Neutrophil (primary cell): ENCODE data around the gene TJP1.

Source experiments
- H3K27ac ChIP-seq: fragments of 200-600 bp; sonication (generic); 2 replicates; pipeline ENCODE4 v1.5.1; 2016; ENCODE audit warnings: mild to moderate bottlenecking, moderate library complexity
- H3K27me3 ChIP-seq: fragments of 200-600 bp; sonication (generic); 2 replicates; pipeline ENCODE4 v1.6.0; 2016; ENCODE audit warnings: mild to moderate bottlenecking
- H3K36me3 ChIP-seq: fragments of 200-600 bp; sonication (generic); 2 replicates; pipeline ENCODE4 v1.5.1; 2017
- H3K4me1 ChIP-seq, 2 experiments: fragments of 200-600 bp in 1 of 2; sonication (generic) in 1 of 2; 1 replicate in 1 of 2; 2 replicates in 1 of 2; pipeline versions ENCODE4 v1.5.1 to v1.6.1; 2013 to 2016; ENCODE audit warnings: low read depth in 1 of 2, low read length in 1 of 2, mild to moderate bottlenecking in 1 of 2, moderate library complexity in 1 of 2; ENCODE audit not compliant: control insufficient read depth in 1 of 2, insufficient read depth in 1 of 2
- H3K4me3 ChIP-seq, 2 experiments: fragments of 200-600 bp in 1 of 2; sonication (generic) in 1 of 2; 1 replicate in 1 of 2; 2 replicates in 1 of 2; pipeline ENCODE4 v1.5.1; 2013 to 2016; ENCODE audit warnings: low read depth in 1 of 2, low read length in 1 of 2, mild to moderate bottlenecking in 1 of 2, moderate library complexity in 1 of 2
- H3K9me3 ChIP-seq: fragments of 200-600 bp; sonication (generic); 2 replicates; pipeline ENCODE4 v1.5.1; 2016
- TF ChIP-seq, protein P1 (sequence below): fragments of 200-600 bp; sonication (generic); IDR thresholded peaks from 2 replicates; pipeline ENCODE4 v1.5.1; 2016; ENCODE audit warnings: antibody characterized with exemption

The TJP1 gene

DNA sequence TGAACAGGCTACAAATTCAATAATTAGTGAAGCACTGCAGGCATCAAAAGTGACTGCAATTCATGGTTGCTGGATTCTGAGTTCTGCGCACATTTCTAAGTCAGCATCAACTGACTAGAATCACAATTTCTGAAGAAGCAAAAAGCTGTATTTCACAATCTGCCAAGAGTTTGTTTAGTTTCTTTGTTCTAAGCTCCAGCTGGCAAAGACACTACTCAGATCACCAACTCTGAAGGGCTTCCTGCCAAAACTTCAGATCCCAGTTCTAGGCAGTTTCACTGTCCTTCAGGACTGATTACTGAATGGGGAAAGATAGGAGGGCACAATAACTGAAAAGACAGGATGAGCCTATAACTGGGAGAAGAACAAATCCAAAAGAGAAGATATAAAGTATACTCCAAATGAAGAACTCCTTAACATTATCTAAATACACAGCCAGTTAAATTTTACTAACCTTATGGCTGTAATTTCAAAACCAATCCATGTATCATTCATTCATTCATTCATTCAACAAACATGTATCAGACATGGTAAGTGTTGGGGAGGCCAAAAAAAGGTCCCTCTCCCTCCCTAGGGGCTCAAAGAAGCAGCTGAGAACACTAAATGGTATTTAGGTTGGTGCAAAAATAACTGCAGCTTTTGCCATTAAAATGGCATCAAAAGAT is 17.1 kb downstream of the TJP1 start:
- TF ChIP-seq, protein P1, sequence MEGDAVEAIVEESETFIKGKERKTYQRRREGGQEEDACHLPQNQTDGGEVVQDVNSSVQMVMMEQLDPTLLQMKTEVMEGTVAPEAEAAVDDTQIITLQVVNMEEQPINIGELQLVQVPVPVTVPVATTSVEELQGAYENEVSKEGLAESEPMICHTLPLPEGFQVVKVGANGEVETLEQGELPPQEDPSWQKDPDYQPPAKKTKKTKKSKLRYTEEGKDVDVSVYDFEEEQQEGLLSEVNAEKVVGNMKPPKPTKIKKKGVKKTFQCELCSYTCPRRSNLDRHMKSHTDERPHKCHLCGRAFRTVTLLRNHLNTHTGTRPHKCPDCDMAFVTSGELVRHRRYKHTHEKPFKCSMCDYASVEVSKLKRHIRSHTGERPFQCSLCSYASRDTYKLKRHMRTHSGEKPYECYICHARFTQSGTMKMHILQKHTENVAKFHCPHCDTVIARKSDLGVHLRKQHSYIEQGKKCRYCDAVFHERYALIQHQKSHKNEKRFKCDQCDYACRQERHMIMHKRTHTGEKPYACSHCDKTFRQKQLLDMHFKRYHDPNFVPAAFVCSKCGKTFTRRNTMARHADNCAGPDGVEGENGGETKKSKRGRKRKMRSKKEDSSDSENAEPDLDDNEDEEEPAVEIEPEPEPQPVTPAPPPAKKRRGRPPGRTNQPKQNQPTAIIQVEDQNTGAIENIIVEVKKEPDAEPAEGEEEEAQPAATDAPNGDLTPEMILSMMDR, result no peak
- no peaks in the 10 kb centered on the region for H3K9me3 ChIP-seq
- no peak overlapping the region for H3K4me3 ChIP-seq
- H3K4me1 ChIP-seq, result no peaks in the 10 kb centered on the region
- no peaks in the 10 kb centered on the region for H3K36me3 ChIP-seq
- H3K27me3 ChIP-seq, result peaks cover 29% of the 10 kb centered on the region
- no peak overlapping the region for H3K27ac ChIP-seq

DNA sequence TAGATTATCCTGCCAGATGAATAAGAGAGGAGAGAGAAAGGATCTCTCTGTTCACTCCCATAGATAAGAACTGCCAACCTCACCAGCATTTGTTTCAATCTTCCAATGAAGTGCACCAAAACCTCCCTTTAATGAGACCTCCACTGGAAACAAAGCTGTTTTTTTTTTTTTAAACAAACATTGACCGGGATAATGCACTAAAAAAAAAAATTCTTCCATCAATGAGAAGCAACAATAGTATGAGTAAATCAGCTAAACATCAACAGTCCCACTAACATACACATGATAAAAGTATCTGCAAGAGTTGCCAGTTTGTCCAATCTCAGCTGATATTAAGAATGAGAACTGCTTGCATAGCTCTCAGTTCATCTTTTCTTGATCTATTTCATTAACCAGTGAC is 19.9 kb downstream of the TJP1 start:
- Histone ChIP-seq H3K9me3 (no peaks in the 10 kb centered on the region), H3K4me1 (no peaks in the 10 kb centered on the region), H3K27me3 (peaks cover 23% of the 10 kb centered on the region), H3K4me3 (no peak overlapping the region), H3K36me3 (no peaks in the 10 kb centered on the region), H3K27ac (no peak overlapping the region)
- TF ChIP-seq, protein P1, result no peak

DNA sequence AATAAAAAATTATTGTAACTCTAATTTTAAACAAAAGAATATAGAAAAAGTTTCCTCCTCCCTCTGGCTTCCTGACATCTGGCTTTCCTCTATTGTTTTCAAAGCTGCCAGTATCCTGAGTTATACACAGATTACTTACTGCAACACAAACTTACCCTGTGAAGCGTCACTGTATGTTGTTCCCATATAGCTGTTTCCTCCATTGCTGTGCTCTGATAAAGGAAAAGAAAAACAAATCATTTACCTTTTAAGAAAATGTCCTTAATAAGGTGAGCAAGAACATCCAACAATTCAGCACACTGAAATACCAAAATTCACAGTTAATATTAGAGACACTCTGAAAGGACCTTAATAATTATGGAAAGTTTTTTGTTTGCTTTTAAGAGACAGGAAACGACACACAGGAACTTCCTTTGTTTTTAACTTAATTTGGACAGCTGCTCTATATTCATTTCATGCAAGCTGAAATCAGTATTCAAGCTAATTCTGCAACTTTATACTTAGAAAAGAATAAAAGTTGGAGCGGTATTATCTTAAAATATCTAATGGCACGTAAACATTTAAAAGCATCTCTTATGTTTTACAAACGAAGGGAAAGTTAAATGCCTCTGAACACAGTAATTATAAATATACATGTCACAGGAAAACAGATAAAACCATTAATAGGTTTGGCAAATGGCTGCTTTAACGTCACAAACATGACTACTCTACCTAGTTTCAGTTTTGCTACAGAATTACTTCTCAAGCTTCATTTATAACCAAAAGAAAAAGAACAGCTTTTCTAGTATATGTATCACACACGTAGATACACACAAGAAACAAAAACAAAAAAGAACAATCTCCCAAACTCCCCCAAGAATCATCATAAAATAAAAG is 21.5 kb downstream of the TJP1 start:
- no peaks in the 10 kb centered on the region for H3K9me3 ChIP-seq
- H3K36me3 ChIP-seq, result no peaks in the 10 kb centered on the region
- no peaks in the 10 kb centered on the region for H3K4me1 ChIP-seq
- no peak overlapping the region for H3K4me3 ChIP-seq
- TF ChIP-seq, protein P1, result no peak
- peaks cover 17% of the 10 kb centered on the region for H3K27me3 ChIP-seq
- no peak overlapping the region for H3K27ac ChIP-seq

DNA sequence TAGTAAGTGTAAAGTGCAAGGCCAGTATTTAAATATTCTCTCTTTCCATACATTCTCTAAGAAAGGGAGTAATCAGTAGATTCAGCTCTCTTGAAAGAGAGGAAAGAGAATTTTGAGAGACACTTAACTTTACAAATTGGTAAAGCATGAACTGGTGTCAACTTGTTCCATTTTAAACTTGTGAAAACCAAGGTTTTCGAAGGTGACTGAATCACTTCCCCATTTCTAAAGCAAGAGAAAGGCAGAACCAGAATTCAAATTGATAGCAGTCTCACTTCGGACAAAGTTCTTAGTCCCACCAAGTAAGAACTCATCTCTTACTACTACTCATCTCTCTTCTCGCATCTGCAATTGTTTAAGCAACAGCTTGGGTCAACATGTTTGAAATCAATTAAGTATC is 22.4 kb downstream of the TJP1 start:
- Histone ChIP-seq H3K4me1 (no peaks in the 10 kb centered on the region), H3K27me3 (peaks cover 13% of the 10 kb centered on the region), H3K36me3 (no peaks in the 10 kb centered on the region), H3K4me3 (no peak overlapping the region), H3K9me3 (no peaks in the 10 kb centered on the region), H3K27ac (no peak overlapping the region)
- TF ChIP-seq, protein P1, result no peak

DNA sequence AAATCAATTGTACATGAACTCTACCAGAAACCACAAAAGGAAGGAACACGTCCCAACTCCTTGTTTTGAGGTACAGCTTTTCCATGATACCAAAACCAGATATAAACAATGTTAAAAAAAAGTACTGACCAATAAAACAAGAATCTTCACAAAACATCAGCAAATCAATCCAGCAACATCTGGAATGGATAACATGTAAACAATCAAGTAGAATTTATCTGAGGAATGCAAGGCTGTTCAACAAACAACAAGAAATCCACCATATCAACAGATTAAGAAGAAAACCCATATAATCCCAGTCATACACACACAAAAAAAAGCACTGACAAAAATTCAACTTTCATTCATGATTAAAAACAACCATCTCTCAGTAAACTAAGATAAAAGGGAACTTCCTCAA is 26.7 kb downstream of the TJP1 start:
- Histone ChIP-seq H3K27ac (no peak overlapping the region), H3K27me3 (peaks cover 10% of the 10 kb centered on the region), H3K4me1 (no peaks in the 10 kb centered on the region), H3K4me3 (no peak overlapping the region), H3K36me3 (no peaks in the 10 kb centered on the region), H3K9me3 (no peaks in the 10 kb centered on the region)
- TF ChIP-seq, protein P1, result no peak
